ENCODE data around the gene SLC30A10. TPM values are rescaled to one million over a fixed set of nuclear protein-coding genes. Genes with fewer than 3 reads are reported as not detected.
"Not testable (repeated sequence)": the region's sequence is repeated elsewhere in the genome, so short reads cannot be mapped to it uniquely, and the experiment has no call there.

SLC30A10 gene
- total RNA-seq, 2 donors from 2014 or later = 0.09 TPM; not detected in 1

DNA sequence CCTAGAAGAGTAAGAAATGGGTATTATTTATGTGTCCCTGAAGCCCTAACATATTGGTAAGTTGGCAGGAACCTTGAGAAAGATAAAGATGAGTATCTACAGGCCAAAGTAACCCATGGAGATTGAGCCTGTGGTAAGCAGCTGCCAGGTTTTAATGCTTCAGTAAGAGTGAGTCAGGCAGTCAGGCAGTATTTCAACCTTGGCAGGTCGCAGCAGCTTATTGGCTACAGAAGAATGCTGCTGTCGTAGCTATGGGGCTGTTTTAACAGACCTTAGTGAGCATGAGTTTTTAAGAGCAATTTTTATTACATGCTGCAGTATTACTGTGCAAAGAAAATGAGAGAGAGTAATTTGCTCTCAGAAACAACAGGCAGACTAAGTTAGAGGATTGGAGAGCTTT is 10.3 kb upstream of the SLC30A10 start:
- Mint-ChIP-seq H3K4me3 (no peak overlapping the region), H3K36me3 (ENCODE audit: low read depth) (no peaks in the 10 kb centered on the region), H3K27me3 (ENCODE audit: insufficient read depth) (peaks cover 26% of the 10 kb centered on the region), H3K4me1 (no peaks in the 10 kb centered on the region), H3K9me3 (no peaks in the 10 kb centered on the region), H3K27ac (no peak overlapping the region)
- no peak overlapping the region for H3K9ac ChIP-seq (ENCODE audit: extremely low read depth, low read length, poor library complexity, severe bottlenecking)
- TF ChIP-seq, protein P1, sequence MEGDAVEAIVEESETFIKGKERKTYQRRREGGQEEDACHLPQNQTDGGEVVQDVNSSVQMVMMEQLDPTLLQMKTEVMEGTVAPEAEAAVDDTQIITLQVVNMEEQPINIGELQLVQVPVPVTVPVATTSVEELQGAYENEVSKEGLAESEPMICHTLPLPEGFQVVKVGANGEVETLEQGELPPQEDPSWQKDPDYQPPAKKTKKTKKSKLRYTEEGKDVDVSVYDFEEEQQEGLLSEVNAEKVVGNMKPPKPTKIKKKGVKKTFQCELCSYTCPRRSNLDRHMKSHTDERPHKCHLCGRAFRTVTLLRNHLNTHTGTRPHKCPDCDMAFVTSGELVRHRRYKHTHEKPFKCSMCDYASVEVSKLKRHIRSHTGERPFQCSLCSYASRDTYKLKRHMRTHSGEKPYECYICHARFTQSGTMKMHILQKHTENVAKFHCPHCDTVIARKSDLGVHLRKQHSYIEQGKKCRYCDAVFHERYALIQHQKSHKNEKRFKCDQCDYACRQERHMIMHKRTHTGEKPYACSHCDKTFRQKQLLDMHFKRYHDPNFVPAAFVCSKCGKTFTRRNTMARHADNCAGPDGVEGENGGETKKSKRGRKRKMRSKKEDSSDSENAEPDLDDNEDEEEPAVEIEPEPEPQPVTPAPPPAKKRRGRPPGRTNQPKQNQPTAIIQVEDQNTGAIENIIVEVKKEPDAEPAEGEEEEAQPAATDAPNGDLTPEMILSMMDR (conservative IDR thresholded peaks at IDR 0.05) = no peak
- no peaks in the 10 kb centered on the region for H3K4me1 ChIP-seq (ENCODE audit: control insufficient read depth, insufficient read depth, low read length)
- H3K27ac ChIP-seq (ENCODE audit: low read depth, low read length) = no peak overlapping the region
- H3K4me3 ChIP-seq (ENCODE audit: low read length) = no peak overlapping the region
- peaks cover 10% of the 10 kb centered on the region for H3K27me3 ChIP-seq (ENCODE audit: control insufficient read depth, insufficient read depth, low read length, poor library complexity, severe bottlenecking)
- DNase-seq = no peak
- WGBS, 2 experiments (ENCODE audit: insufficient coverage in 1 of 2, insufficient read length in 1 of 2) = 65 to 89% methylated on average over 2 of the region's 2 CpGs
- no peaks in the 10 kb centered on the region for H3K9me3 ChIP-seq (ENCODE audit: control insufficient read depth, low read length)
- H3K36me3 ChIP-seq (ENCODE audit: control insufficient read depth, insufficient read depth, low read length) = no peaks in the 10 kb centered on the region

GRCh38 chr1:219933763-219934162 is 5.4 kb upstream of the SLC30A10 start:
- H3K27me3 Mint-ChIP-seq (ENCODE audit: insufficient read depth) = peaks cover 28% of the 10 kb centered on the region
- H3K9me3 ChIP-seq (ENCODE audit: control insufficient read depth, low read length); H3K27ac Mint-ChIP-seq; H3K4me1 ChIP-seq (ENCODE audit: control insufficient read depth, insufficient read depth, low read length); H3K4me1 Mint-ChIP-seq; H3K36me3 ChIP-seq (ENCODE audit: control insufficient read depth, insufficient read depth, low read length); H3K36me3 Mint-ChIP-seq (ENCODE audit: low read depth); DNase-seq; H3K4me3 ChIP-seq (ENCODE audit: low read length); H3K27ac ChIP-seq (ENCODE audit: low read depth, low read length); H3K9me3 Mint-ChIP-seq; H3K4me3 Mint-ChIP-seq; H3K9ac ChIP-seq (ENCODE audit: extremely low read depth, low read length, poor library complexity, severe bottlenecking): not testable (repeated sequence)
- WGBS, 2 experiments (ENCODE audit: insufficient coverage in 1 of 2, insufficient read length in 1 of 2) = 96% methylated on average over 9 to 11 of the region's 11 CpGs
- H3K27me3 ChIP-seq (ENCODE audit: control insufficient read depth, insufficient read depth, low read length, poor library complexity, severe bottlenecking) = peaks cover 11% of the 10 kb centered on the region

DNA sequence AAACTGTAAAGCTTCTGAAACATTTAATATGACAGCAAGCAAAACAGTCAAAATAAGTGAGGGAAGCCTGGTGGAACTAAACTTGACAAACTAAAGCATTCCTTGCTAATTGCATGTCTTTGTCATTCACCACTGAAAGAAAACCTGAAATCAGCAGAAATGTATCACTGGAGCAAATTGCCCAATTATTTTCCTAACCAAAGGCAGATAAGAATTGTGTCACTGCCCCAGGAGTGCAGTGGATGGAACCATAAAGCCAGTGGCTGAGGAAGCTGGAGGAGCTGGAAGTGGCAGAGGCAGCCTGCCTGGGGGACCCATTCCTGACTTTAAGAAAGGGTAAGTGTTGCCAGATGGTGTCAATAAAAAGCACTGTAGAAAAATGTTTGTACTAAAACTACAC is 2.7 kb upstream of the SLC30A10 start:
- no peaks in the 10 kb centered on the region for H3K36me3 Mint-ChIP-seq (ENCODE audit: low read depth)
- Histone ChIP-seq H3K9me3 (ENCODE audit: control insufficient read depth, low read length) (no peaks in the 10 kb centered on the region), H3K36me3 (ENCODE audit: control insufficient read depth, insufficient read depth, low read length) (no peaks in the 10 kb centered on the region), H3K27ac (ENCODE audit: low read depth, low read length) (no peak overlapping the region), H3K9ac (ENCODE audit: extremely low read depth, low read length, poor library complexity, severe bottlenecking) (no peak overlapping the region), H3K27me3 (ENCODE audit: control insufficient read depth, insufficient read depth, low read length, poor library complexity, severe bottlenecking) (peaks cover 38% of the 10 kb centered on the region), H3K4me3 (ENCODE audit: low read length) (no peak overlapping the region), H3K4me1 (ENCODE audit: control insufficient read depth, insufficient read depth, low read length) (peaks cover 3% of the 10 kb centered on the region)
- no peak overlapping the region for H3K27ac Mint-ChIP-seq
- DNase-seq = no peak
- H3K4me1 Mint-ChIP-seq = peaks cover 3% of the 10 kb centered on the region
- TF ChIP-seq, protein P1 (conservative IDR thresholded peaks at IDR 0.05) = no peak
- no peaks in the 10 kb centered on the region for H3K9me3 Mint-ChIP-seq
- no peak overlapping the region for H3K4me3 Mint-ChIP-seq
- peaks cover 45% of the 10 kb centered on the region for H3K27me3 Mint-ChIP-seq (ENCODE audit: insufficient read depth)

DNA sequence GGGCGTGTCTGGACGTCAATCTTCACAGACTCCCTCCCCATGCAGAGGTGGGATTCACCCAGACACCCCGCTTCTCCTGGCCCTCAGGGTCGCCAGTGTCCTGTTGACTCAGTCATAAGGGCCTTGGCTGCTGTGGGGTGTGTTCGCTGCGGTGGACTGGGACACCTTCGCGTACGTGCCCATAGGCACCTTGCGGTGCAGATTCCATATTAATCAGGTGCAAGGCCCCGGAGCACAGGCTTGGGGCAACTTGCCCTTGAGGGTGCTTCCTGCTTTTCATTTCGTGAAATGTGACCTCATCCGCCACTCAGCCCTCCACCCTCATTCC is 398 bp upstream of the SLC30A10 start:
- Mint-ChIP-seq H3K4me1 (peaks cover 3% of the 10 kb centered on the region), H3K27me3 (ENCODE audit: insufficient read depth) (peaks cover 49% of the 10 kb centered on the region), H3K36me3 (ENCODE audit: low read depth) (no peaks in the 10 kb centered on the region), H3K9me3 (no peaks in the 10 kb centered on the region), H3K4me3 (peak overlapping the region; percentile 65), H3K27ac (no peak overlapping the region)
- TF ChIP-seq, protein P1 (conservative IDR thresholded peaks at IDR 0.05) = no peak
- H3K4me1 ChIP-seq (ENCODE audit: control insufficient read depth, insufficient read depth, low read length) = peaks cover 3% of the 10 kb centered on the region
- DNase-seq = no peak
- no peak overlapping the region for H3K9ac ChIP-seq (ENCODE audit: extremely low read depth, low read length, poor library complexity, severe bottlenecking)
- H3K27ac ChIP-seq (ENCODE audit: low read depth, low read length) = no peak overlapping the region
- no peaks in the 10 kb centered on the region for H3K36me3 ChIP-seq (ENCODE audit: control insufficient read depth, insufficient read depth, low read length)
- WGBS, 2 experiments (ENCODE audit: insufficient coverage in 1 of 2, insufficient read length in 1 of 2) = 62 to 77% methylated on average over 6 to 13 of the region's 13 CpGs
- no peaks in the 10 kb centered on the region for H3K9me3 ChIP-seq (ENCODE audit: control insufficient read depth, low read length)
- peak overlapping the region; percentile 68 for H3K4me3 ChIP-seq (ENCODE audit: low read length)
- H3K27me3 ChIP-seq (ENCODE audit: control insufficient read depth, insufficient read depth, low read length, poor library complexity, severe bottlenecking) = peaks cover 49% of the 10 kb centered on the region

All from endodermal cell (in vitro differentiated cells).